GM18505 (cell line): ENCODE results near the gene ISM1.

Source experiments
- ATAC-seq: cut with Tn5 transposase; IDR thresholded peaks from one replicate; pipeline ENCODE4 v1.9.1; 2021; ENCODE audit not compliant: unreplicated experiment
- POLR2A ChIP-seq: IDR thresholded peaks from 4 replicates; pipeline ENCODE4 v1.6.1; 2011; ENCODE audit warnings: borderline replicate concordance; ENCODE audit not compliant: insufficient read depth, insufficient read length; ENCODE audit errors: extremely low read depth

ISM1 gene

DNA sequence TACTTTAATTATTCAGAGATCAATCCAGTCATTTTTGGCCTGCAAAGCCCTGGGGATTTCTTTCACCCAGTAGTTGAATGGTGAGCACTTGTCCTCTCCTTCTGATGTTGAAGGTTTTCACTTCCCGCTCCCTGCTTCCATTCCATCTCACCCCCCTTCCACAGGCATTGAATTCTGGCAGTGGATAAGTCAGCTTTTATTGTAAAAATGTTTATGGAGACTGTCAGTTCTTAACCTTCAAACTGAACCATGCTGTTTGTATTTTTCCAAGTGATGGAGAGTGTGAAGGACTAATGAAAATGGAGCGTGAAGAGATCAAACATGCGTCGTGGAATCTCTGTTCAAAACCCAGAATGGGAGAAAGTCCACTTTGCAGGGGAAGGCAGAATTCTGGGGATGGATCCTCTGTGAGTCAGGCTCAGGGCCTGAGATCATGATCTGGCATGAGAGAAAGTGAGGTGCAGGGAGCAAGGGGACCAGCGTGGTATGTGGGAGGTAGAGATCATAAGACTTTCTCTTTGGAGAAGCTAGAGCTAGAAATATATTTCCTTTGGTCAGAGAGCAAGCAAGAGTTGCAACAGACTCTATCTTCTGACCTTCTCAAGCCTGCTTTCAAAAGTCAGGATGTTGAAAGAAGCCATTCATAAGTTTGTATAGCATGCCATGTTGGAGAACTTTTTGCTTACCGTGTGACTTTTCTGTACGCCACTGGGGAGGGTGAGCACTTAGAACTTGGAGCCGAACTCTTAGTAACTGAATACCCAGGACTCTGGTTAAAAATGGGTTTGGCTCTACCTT is 30.2 kb downstream of the ISM1 start:
- TF ChIP-seq POLR2A, result no peak
- no peak for ATAC-seq

DNA sequence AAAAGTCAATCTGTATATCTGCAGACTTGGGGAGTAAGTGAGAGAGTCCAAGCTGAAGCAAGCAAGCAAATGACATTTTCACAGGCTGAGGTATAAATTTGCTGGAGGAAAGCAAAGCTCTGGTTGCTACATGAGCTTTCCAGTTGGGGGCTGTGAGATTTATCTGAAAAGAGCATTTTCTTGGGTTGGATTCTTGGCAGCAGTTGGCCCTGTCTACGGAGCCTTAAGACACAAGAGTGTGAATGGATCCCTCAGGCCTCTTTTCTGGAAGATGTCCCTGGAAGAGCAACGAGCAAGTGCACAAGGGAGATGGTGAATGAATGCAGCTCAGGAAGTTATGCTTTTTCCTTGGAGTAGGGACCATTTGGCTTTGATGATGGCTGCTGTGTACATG is 30.8 kb downstream of the ISM1 start:
- TF ChIP-seq POLR2A, result no peak
- no peak for ATAC-seq

GRCh38 chr20:13255356-13255755 is 34.3 kb downstream of the ISM1 start:
- ATAC-seq, result no peak
- no peak for TF ChIP-seq POLR2A

GRCh38 chr20:13256606-13257005 is 35.5 kb downstream of the ISM1 start:
- no peak for TF ChIP-seq POLR2A
- no peak for ATAC-seq

GRCh38 chr20:13259921-13260320 is 38.8 kb downstream of the ISM1 start:
- ATAC-seq, result no peak
- no peak for TF ChIP-seq POLR2A

- ATAC-seq, result no peak
- no peak for TF ChIP-seq POLR2A
Measured at GRCh38 chr20:13260650-13261279, 39.7 kb downstream of the ISM1 start.

DNA sequence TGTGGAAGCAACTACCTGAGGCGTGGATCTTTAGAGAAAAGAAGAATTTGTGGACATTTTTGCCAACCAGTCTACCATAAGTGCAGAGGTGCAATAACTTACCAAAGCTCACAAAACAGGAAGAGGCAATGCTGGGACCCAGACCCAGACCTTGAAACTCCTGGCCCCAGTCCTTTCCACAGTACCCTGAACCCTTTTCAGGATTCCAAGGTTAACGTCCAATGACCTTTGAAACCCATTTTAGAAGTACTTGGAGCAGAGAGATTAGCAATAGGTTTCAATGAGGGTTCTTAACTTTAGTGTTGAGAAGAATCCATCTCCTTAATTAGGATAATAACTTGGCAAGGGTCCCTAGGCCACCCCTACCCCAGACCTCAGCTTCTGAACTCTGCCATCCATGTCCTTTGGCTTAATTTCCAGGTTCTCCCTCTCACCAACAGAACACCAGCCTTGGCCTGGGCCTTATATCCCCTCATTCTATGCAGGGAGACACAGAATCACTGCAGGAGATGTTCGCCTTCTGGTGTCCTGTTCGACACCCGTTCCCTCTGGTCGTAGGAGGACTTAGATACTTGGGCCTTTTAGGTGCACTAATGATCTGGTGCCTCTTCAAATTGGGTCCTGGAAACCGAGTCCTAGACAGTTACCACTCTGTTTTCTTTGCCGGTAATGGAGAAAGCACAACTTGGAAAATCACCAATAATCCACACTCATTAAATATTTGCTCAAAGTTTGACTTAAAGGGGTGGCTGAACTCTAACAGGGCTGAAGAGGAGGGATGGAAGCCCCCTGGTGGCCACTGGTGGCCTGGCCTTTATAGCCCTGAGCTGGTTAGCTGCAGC is 40.6 kb downstream of the ISM1 start:
- peak; percentile 88 for ATAC-seq
- no peak for TF ChIP-seq POLR2A

- ATAC-seq, result no peak
- no peak for TF ChIP-seq POLR2A
Measured at GRCh38 chr20:13262302-13262650, 41.2 kb downstream of the ISM1 start.

- no peak for TF ChIP-seq POLR2A
- ATAC-seq, result no peak
Measured at GRCh38 chr20:13262671-13263360, 41.7 kb downstream of the ISM1 start.

DNA sequence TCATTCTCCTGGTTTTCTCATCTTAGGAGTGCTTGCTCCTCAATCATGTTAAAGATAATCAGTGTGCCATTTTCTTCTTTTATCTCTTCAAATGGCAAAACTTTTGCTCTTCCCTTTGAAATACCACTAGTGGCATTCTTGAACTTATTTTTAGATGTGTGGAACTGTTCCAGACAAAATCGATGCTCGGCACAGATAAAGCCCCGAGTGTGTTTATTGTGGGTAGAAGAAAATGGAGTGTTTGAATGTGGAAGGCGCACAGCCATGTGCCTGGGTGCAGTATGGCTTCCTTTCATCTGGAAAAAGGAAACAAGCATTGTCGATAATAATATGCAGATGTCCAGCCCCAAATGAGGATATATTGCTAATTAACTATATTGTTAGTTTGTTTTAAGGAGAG is 42.4 kb downstream of the ISM1 start:
- ATAC-seq, result no peak
- TF ChIP-seq POLR2A, result no peak

GRCh38 chr20:13264907-13265306 is 43.8 kb downstream of the ISM1 start:
- TF ChIP-seq POLR2A, result no peak
- ATAC-seq, result no peak

DNA sequence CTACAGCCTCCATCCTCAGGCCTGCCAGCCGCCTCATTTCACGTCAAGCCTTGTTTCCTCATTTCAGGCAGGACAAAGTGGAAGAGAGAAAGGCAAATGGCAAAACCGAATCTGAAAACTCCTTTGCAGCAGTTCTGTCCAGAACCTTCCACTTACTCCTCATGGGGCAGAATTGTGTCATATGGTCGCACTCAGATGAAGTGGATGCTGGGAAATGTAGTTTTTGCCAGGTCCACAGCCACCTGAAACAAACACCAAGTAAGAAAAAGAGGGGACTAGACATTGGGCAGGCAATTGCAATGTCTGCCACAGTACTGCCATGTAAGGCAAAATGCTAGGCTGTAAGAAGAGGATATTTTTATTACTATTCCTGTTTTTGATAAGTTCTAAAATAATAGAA is 44.9 kb downstream of the ISM1 start:
- no peak for TF ChIP-seq POLR2A
- no peak for ATAC-seq

DNA sequence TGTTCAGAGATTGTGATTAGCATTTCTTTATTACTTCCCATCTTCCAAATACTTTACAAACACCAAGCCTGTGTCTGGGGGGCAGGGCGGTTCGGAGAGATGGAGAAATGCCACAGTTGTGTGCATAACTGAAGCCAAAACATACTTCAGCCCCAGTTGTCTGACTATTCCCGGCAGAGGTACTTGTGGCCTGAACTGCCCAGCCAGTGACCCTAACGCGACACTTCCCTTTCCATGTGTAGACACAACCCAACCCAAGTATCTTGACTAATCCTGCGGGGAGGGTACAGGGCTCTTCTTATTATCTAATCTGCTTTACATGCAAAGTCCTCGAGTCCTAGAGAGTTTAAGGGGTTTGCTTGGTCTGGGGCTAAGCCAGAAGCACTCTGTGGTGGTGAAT is 46.2 kb downstream of the ISM1 start:
- no peak for TF ChIP-seq POLR2A
- ATAC-seq, result no peak
